Astrocyte of the spinal cord (primary cell): Measurements from ENCODE around the gene TMEM115.

Experiments used
- DNase-seq: peaks from one replicate; pipeline ENCODE4 v3.0.0; 2011; ENCODE audit warnings: low read depth, low spot score
- H3K4me3 ChIP-seq: 2 replicates; pipeline ENCODE4 v1.5.1; 2011; ENCODE audit warnings: low read depth, mild to moderate bottlenecking, low read length, moderate library complexity
- CTCF ChIP-seq: IDR thresholded peaks from 2 replicates; pipeline ENCODE4 v1.5.1; 2012; ENCODE audit warnings: low read depth, mild to moderate bottlenecking, low read length, inconsistent platforms
- in situ Hi-C: cut with HindIII; loops from 2 replicates; pipeline ENCODE4 v1.10.0; 2017; ENCODE audit warnings: low sequenced_read_pairs

The TMEM115 gene

DNA sequence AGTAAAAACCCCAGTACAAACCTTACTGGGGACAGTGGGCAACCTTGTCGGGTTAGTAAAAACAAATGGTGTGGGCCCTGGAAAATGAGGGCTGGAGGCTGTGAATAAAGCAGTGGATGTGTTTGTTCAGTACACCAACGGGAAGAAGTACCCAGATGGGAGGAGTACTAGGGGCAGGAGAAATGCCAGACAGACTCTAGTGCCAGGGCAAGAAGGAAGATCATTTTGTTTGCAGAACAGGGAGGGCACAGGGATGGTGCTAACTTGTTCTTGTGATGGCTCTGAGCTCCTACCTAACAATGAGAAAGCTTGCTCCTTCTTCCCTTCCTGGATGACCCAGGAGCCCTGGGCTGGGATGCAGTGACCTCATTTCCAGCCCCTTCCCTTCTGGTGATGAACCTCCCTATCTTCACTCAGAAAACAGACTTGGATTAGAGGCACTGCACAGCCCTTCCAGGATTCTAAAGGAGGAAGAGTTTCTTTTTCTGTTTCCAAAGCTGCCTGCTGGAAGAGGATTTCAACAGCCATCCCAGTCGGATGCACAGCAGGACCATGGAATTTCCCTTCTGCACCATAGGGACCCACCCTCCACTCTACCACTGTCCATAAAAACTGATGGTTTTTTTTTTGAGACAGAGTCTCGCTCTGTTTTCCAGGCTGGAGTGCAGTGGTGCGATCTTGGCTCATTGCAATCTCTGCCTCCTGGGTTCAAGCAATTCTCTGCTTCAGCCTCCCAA lies 24.8 kb downstream of the TMEM115 start:
- no peak for TF ChIP-seq CTCF
- no peak overlapping the region for H3K4me3 ChIP-seq
- no peak for DNase-seq
- in situ Hi-C loops, result no loop called here

DNA sequence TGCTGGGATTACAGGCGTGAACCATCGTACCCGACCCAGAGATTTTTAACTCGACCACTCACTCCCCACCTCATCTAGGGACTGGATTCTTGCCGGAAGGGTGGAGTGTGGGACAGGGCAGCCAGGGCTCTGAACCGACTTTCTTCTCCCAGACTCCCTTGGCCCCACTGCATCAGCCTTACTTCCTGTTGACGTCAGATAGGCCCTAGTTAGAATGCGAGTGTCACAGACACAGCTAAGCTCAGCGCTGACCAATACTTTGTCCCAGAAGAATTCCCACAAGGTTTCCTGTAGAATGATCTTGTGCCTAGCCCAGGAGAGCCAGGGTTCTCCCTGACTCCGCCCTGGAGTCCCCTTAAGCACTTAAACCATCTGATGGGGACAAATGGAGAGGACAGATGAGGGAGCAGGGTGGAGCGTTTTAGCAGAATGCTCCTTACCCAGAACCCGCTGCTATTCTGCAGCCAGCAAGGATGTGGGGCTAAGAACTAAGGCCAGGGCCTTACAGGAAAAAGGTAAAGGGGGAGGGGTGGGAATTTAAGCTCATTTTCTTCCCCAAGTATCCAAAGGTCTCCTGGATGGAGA lies 25.5 kb downstream of the TMEM115 start:
- DNase-seq, result peak; percentile 62
- TF ChIP-seq CTCF, result no peak
- in situ Hi-C loops, result no loop called here
- H3K4me3 ChIP-seq, result no peak overlapping the region

- in situ Hi-C loops, result no loop called here
- DNase-seq, result no peak
- no peak overlapping the region for H3K4me3 ChIP-seq
- no peak for TF ChIP-seq CTCF
Measured at GRCh38 chr3:50331364-50331907, 27.9 kb downstream of the TMEM115 start.

DNA sequence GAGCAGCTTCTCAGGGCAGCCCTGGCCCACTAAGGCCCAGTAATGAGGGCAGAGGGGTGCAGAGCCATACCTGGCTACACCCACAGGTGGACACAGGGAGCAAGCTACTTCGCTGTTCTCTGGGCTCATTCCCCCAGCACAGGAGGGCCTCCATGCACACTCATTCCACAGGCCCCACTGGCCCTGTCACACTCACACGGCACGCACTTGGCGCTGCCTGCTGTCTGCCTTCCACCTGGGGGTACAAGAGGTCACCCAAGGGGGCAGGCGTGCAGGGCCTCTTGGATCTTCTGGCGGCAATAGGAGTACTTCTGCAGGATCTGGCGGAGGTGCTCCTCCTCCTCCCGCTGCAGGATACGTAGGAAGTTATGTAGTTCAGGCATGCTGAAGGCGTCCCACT lies 29.0 kb downstream of the TMEM115 start:
- no peak for TF ChIP-seq CTCF
- H3K4me3 ChIP-seq, result no peak overlapping the region
- DNase-seq, result no peak
- in situ Hi-C loops, result no loop called here

GRCh38 chr3:50327943-50328691 lies 31.2 kb downstream of the TMEM115 start, which contains the start of gene TUSC2:
Gene TUSC2, minus strand, starts transcription at chr3:50328223. Its CDS starts 124 bp downstream, at chr3:50328099.
- peak within 1 kb of the TSS; percentile 88 for H3K4me3 ChIP-seq
- in situ Hi-C loops, result no loop called here
- TF ChIP-seq CTCF, result no peak
- peak; percentile 96 for DNase-seq

DNA sequence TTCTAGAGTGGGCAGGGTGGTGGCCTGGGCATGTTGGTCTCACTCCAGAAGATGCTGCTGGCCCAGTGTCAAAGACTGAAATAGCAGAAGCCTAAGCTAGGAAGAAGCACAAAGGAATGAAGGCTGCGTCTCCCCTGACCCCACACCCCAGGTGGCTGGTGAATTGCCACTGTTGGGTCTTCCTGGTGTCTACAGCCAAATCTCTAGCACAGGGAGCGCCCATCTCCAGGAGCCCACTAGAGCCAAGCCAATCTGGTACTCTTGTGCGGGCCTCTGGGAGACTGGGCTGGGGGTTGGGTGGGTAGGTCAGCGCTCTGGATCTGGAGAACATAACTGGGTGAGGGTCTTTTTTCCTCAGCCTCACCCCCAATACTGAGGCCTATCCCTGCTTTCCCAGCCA lies 32.2 kb downstream of the TMEM115 start:
- no peak for DNase-seq
- no peak for TF ChIP-seq CTCF
- in situ Hi-C loops, result no loop called here
- peak overlapping the region; percentile 88 for H3K4me3 ChIP-seq
